Neural cell (in vitro differentiated cells): ENCODE measurements around the gene PCGF1. TPM values are rescaled to one million over a fixed set of nuclear protein-coding genes. Genes with fewer than 3 reads are reported as not detected.

Experiments
- H2AFZ ChIP-seq: fragments of 200-600, 300-800 bp; sonication (generic), shearing (Covaris generic); 2 replicates; pipeline ENCODE4 v1.6.0; 2014; ENCODE audit warnings: low read depth, mild to moderate bottlenecking, antibody characterized with exemption, low read length, moderate library complexity
- H3F3A ChIP-seq: fragments of 200-600 bp; shearing (Covaris generic); 2 replicates; pipeline ENCODE4 v1.6.1; 2016; ENCODE audit warnings: mild to moderate bottlenecking, moderate library complexity, mixed read lengths, antibody characterized with exemption, low read length; ENCODE audit not compliant: insufficient read depth, poor library complexity, severe bottlenecking
- H3K27ac ChIP-seq: fragments of 200-600, 300-800 bp; sonication (generic), shearing (Covaris generic); 2 replicates; pipeline ENCODE4 v1.5.1; 2014; ENCODE audit warnings: mild to moderate bottlenecking, low read length, moderate library complexity
- H3K27me3 ChIP-seq: fragments of 300-800, 200-600 bp; sonication (generic), shearing (Covaris generic); 2 replicates; pipeline ENCODE4 v1.6.0; 2014; ENCODE audit warnings: mild to moderate bottlenecking, low read depth, low read length, moderate library complexity; ENCODE audit not compliant: insufficient read depth
- H3K36me3 ChIP-seq: fragments of 300-800, 200-600 bp; sonication (generic), shearing (Covaris generic); 2 replicates; pipeline ENCODE4 v1.5.1; 2014; ENCODE audit warnings: mild to moderate bottlenecking, antibody characterized with exemption, low read length, moderate library complexity; ENCODE audit not compliant: insufficient read depth
- H3K4me2 ChIP-seq: fragments of 300-800, 200-600 bp; sonication (generic), shearing (Covaris generic); 2 replicates; pipeline ENCODE4 v1.6.0; 2014; ENCODE audit warnings: mild to moderate bottlenecking, low read length
- H3K4me3 ChIP-seq: fragments of 300-800, 200-600 bp; sonication (generic), shearing (Covaris generic); 2 replicates; pipeline ENCODE4 v1.5.1; 2014; ENCODE audit warnings: mild to moderate bottlenecking, low read length, moderate library complexity
- H3K79me2 ChIP-seq: fragments of 200-600 bp; shearing (Covaris generic); replicated peaks from 2 replicates; pipeline ENCODE4 v1.6.0; 2014; ENCODE audit warnings: mild to moderate bottlenecking, low read length, moderate library complexity; ENCODE audit not compliant: insufficient read depth
- H3K9ac ChIP-seq: fragments of 300-800, 200-600 bp; sonication (generic), shearing (Covaris generic); 2 replicates; pipeline ENCODE4 v1.6.1; 2016; ENCODE audit warnings: mild to moderate bottlenecking, low read length, mixed read lengths
- H3K9me2 ChIP-seq: fragments of 200-600 bp; shearing (Covaris generic); 2 replicates; pipeline ENCODE4 v1.6.1; 2016; ENCODE audit warnings: mild to moderate bottlenecking, low read length, mixed read lengths; ENCODE audit not compliant: insufficient read depth
- H3K9me3 ChIP-seq: fragments of 200-600, 300-800 bp; sonication (generic), shearing (Covaris generic); 2 replicates; pipeline ENCODE4 v1.6.1; 2016; ENCODE audit warnings: mild to moderate bottlenecking, mixed run types, low read length, moderate library complexity, mixed read lengths
- H4K20me1 ChIP-seq: fragments of 200-600 bp; shearing (Covaris generic); 2 replicates; pipeline ENCODE4 v1.6.1; 2016; ENCODE audit warnings: mild to moderate bottlenecking, mixed run types; ENCODE audit not compliant: insufficient read depth
- CTCF ChIP-seq: fragments of 450-650 bp; IDR thresholded peaks from 2 replicates; pipeline ENCODE4 v1.5.1; 2014; ENCODE audit warnings: antibody characterized with exemption, mild to moderate bottlenecking, moderate library complexity; ENCODE audit not compliant: poor library complexity, severe bottlenecking
- EP300 ChIP-seq: fragments of 450-650 bp; conservative IDR thresholded peaks from 2 replicates; pipeline ENCODE4 v1.6.1; 2014; ENCODE audit warnings: antibody characterized with exemption, mild to moderate bottlenecking, moderate library complexity; ENCODE audit not compliant: poor library complexity, severe bottlenecking
- EZH2 ChIP-seq: fragments of 200-600, 300-800 bp; shearing (Covaris generic), sonication (generic); IDR thresholded peaks from 2 replicates; pipeline ENCODE4 v1.6.1; 2014; ENCODE audit warnings: antibody characterized with exemption, low read length, borderline replicate concordance, mild to moderate bottlenecking; ENCODE audit not compliant: insufficient read depth, poor library complexity, severe bottlenecking
- MXI1 ChIP-seq: fragments of 450-650 bp; conservative IDR thresholded peaks from 2 replicates; pipeline ENCODE4 v1.6.1; 2014; ENCODE audit warnings: antibody characterized with exemption, mild to moderate bottlenecking; ENCODE audit not compliant: poor library complexity, severe bottlenecking
- POLR2AphosphoS5 ChIP-seq: IDR thresholded peaks from 2 replicates; pipeline ENCODE4 v1.6.1; 2012
- RAD21 ChIP-seq: fragments of 450-650 bp; conservative IDR thresholded peaks from 2 replicates; pipeline ENCODE4 v1.6.1; 2014; ENCODE audit warnings: antibody characterized with exemption, mild to moderate bottlenecking, moderate library complexity
- REST ChIP-seq: IDR thresholded peaks from 2 replicates; pipeline ENCODE4 v1.6.1; 2012; ENCODE audit warnings: borderline replicate concordance
- SMC3 ChIP-seq: fragments of 450-650 bp; conservative IDR thresholded peaks from 2 replicates; pipeline ENCODE4 v1.6.1; 2014; ENCODE audit warnings: antibody characterized with exemption, mild to moderate bottlenecking, moderate library complexity; ENCODE audit not compliant: poor library complexity
- TAF1 ChIP-seq: IDR thresholded peaks from 2 replicates; pipeline ENCODE4 v1.6.1; 2012; ENCODE audit warnings: low read depth
- polyA plus RNA-seq: library from polyadenylated mRNA; depleted of rRNA; stranded (reverse); fragments of >200 nt; gene quantifications from 2 replicates; pipeline ENCODE4 v1.2.3, GENCODE V29; 2014

PCGF1 gene
- polyA plus RNA-seq, 1 donor from 2014 or later = 30.2 TPM

- Histone ChIP-seq H3K9me2 (no peaks in the 10 kb centered on the region), H3K9me3 (no peaks in the 10 kb centered on the region), H4K20me1 (no peaks in the 10 kb centered on the region), H3K4me3 (peak overlapping the region; percentile 83), H3K27ac (peak overlapping the region; percentile 94), H3K79me2 (no peaks in the 10 kb centered on the region), H2AFZ (peak overlapping the region; percentile 99), H3F3A (peaks cover 3% of the 10 kb centered on the region), H3K27me3 (no peaks in the 10 kb centered on the region), H3K4me2 (peak overlapping the region; percentile 68), H3K9ac (peak overlapping the region; percentile 84), H3K36me3 (no peaks in the 10 kb centered on the region)
- TF ChIP-seq SMC3 = no peak
- no peak for TF ChIP-seq EZH2
- no peak for TF ChIP-seq EP300
- TF ChIP-seq CTCF = no peak
- TF ChIP-seq REST = no peak
These were observed 34.6 kb downstream of the PCGF1 start for GRCh38 chr2:74472945-74473258.

- Histone ChIP-seq H3K9ac (peak within 1 kb of the TSS; percentile 84), H3K27ac (peak within 1 kb of the TSS; percentile 94), H3K79me2 (no peaks in the 10 kb centered on the region), H3K4me3 (peak within 1 kb of the TSS; percentile 83), H2AFZ (peak within 1 kb of the TSS; percentile 99), H3K9me2 (no peaks in the 10 kb centered on the region), H3K27me3 (no peaks in the 10 kb centered on the region), H3K4me2 (peak within 1 kb of the TSS; percentile 68), H3F3A (peaks cover 3% of the 10 kb centered on the region), H4K20me1 (no peaks in the 10 kb centered on the region), H3K9me3 (no peaks in the 10 kb centered on the region), H3K36me3 (no peaks in the 10 kb centered on the region)
- TF ChIP-seq REST (peak; percentile 83), SMC3 (peak; percentile 41), TAF1 (peak; percentile 91), RAD21 (no peak), MXI1 (peak; percentile 90), CTCF (peak; percentile 26), EP300 (peak; percentile 52), EZH2 (no peak), POLR2AphosphoS5 (peak; percentile 99)
These were observed 35.2 kb downstream of the PCGF1 start, which contains the start of gene MRPL53 for GRCh38 chr2:74472086-74472944. MRPL53 (minus strand) TSS chr2:74472680; CDS start chr2:74472660, 20 bp downstream.
